GM12875 (cell line): ENCODE measurements around the gene CELA3A.

ENCODE experiments used
- H3K4me3 ChIP-seq: one replicate; pipeline ENCODE4 v1.5.1; 2011; ENCODE audit warnings: low read depth, low read length, control low read depth
- CTCF ChIP-seq: IDR thresholded peaks from 2 replicates; pipeline ENCODE4 v1.5.1; 2011; ENCODE audit warnings: low read depth, mild to moderate bottlenecking, control low read depth, inconsistent platforms, low read length, moderate library complexity, borderline replicate concordance; ENCODE audit not compliant: insufficient read depth

Gene CELA3A

GRCh38 chr1:22056936-22057335, 55.5 kb downstream of the CELA3A start:
- H3K4me3 ChIP-seq, result no peak overlapping the region
- no peak for TF ChIP-seq CTCF

- TF ChIP-seq CTCF, result no peak
- no peak overlapping the region for H3K4me3 ChIP-seq
Measured at GRCh38 chr1:22057861-22058260, 56.4 kb downstream of the CELA3A start.
